NCI-H2029 (cell line): Measurements from ENCODE around the gene IL1RL2.

Experiments used
- DNase-seq: peaks from one replicate; lab custom pipeline; 2025; lab: John Stamatoyannopoulos, UW

The IL1RL2 gene

DNA sequence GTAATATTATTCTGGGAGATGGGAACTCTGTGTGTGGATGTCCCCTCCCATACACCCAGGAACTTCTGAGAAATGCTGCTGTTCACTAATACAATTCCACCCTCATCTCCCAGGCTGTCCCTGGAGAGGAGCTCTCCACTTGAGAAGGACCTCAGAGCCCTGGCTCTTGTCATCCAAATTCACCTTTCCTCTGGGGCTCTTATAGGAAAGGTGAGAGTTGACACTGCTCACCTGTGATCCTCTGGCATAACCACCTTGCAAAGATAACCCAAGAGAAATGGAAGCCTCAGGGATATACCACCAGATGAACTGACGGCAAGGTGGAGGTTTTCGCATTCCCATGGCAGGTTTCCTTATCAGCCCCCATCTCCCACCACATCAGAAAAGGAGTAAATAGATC lies 52.0 kb downstream of the IL1RL2 start:
- DNase-seq: no peak

DNA sequence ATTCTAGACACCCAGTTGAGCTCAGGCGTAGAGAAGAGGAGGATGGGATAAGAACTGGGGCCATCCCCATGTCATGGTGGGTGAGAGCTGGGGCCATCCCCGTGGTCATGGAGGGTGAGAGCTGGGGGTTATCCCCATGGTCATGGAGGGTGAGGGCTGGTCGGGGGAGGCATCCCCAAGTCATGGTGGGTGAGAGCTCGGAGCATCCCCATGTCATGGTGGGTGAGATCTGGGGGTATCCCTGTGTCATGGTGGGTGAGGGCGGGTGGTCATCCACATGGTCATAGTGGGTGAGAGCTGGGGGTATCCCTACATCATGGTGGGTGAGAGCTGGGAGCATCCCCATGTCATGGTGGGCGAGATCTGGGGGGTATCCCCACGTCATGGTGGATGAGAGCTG lies 52.5 kb downstream of the IL1RL2 start:
- DNase-seq: no peak

DNA sequence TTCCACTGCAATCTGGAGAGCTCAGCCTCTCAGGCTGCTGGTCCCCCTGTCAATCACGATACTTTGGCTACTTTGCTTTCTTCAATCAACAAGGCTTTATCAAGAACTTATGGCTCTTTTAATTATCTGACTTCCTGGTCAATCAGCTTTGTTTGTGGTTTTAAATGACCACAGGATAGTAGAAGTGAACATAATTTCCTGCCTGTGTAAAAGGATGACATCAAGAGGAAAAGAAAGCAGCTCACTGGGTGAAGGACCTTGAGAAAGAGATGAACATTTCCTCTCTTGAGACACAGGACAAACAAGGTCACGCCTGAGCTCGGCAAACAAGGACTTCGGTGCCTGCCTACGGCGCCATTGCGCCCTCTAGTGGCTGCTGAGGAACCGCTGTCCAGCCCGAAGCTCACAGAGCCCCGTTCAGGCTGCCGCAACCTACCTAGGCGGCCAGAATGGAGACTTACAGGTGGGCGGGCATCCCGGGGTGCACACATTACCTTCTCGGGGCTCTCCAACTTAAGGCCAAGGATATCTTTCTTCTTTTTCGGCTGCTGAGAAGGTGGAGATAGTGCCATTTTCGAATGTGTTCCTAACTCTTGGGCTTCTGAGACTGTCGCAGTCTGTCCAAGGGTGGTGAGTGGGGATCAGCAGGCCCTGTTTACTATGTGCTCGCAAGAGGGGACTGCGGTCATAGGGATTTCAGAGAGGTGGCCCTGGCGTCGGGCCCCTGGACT lies 54.0 kb downstream of the IL1RL2 start:
- DNase-seq: peak; percentile 84

DNA sequence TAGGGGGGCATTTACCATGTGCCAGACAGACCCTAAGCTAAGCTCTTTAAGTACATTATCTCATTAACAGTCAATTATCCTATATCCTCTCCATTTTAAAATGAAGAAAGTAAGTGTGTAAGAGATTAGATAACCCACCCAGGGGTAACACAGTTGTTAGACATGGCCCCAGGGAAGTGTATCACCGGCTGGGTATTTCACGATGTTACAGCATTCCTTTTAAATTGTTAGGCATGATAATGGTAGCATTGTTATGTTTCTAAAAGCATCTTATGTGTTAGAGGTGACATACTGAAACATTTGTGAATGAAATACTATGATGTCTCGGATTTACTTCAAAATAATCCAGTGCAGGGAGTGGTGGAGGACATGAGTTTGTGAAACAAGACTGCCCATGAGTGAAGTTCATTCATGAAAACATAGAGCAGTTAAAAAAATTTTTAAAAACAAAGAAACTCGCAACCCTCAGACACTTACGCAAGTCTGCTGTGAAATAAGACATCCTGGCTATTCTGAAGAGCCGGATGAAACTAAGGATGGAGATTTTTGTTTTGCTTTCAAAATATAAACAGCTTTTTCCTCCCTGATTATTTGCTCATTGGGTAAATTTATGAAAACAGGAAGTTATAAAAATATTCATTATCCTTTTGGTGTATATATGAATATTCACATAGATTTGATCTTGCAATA lies 54.9 kb downstream of the IL1RL2 start:
- DNase-seq: no peak

DNA sequence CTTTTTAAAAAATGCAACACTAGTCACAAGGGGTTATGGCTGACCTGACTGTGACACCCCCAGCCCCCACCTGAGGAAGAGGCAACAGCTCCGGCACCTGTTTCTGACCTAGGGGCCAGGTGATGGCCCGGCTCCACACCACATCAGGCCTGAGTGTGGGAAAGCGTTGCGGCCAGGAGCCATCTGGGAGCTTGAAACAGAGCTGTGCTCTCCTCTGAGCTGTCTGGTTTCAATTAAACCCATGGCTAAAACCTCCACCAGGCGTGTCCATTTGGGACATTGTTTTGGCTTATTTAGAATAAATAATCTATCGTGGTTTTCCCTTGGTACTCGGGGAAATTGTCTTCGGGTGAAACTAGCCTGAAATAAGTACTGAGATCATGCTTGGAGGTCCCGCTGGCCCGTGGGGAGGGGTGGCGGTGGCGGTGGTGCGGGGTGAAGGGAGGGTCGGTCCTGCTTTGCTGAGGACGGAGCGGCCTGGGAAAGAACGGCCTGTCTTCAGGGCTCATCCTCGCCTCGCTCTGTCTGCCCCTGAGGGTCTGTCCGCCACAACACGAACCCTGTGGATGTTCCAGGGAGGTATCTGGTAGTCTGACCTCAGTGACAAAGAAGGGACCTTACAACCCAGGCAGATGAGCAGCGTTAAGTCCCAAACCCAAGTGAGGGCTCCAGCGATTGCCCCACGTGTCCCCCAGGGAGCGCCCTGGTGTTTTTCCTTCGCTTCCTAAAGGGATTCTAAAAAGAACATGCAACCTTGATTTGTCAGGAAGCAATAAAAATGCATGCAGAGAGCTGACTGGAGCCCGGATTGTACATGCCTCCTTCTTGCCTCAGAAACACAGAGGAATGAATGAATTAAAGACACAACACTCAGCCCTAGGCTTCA lies 58.7 kb downstream of the IL1RL2 start:
- no peak for DNase-seq

DNA sequence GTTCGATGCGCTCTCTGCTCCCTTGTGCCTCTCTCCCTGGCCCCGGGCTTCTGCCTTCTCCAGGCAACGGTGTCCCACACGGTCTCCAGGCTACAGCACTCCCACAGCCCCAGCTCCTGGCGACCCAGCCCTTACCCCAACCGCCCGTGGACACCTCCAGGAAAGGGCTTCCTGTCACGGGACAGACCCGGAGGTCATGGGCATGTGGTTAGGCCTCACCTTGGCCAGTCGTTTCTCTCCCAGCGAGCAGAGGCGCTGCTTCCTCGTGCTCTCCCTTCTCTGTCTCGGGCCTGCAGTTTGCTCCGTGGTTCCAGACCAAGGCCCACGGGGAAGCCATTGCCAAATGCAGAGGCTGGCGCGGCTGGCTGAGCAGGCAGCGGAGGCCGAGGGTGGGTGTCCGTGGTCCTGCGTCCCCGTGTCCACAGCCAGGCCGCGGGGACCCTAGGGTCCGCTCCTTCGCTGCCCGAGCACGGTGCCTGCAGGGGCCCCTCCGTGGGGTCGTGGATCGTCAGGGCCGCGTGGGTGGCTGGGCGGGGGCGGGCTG lies 63.5 kb downstream of the IL1RL2 start:
- DNase-seq: no peak

- DNase-seq: no peak
Measured at GRCh38 chr2:102251042-102251848, 64.4 kb downstream of the IL1RL2 start.

DNA sequence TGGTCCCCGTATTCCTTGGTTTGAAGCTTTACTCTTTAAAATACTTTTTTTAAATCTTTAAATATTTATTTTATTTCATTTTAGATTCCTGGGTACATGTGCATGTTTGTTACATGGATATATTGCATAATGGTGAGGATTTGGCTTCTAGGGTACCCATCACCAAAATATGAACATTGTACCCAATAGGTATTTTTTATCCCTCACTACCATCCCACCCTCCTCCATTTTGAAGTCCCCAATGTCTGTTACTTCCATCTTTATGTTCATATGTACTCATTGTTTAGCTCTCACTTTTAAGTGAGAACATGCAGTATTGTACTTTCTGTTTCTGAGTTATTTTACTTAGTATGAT lies 65.0 kb downstream of the IL1RL2 start:
- no peak for DNase-seq

- no peak for DNase-seq
Measured at GRCh38 chr2:102252236-102252635, 65.4 kb downstream of the IL1RL2 start.

- no peak for DNase-seq
Measured at GRCh38 chr2:102253140-102253752, 66.4 kb downstream of the IL1RL2 start.

DNA sequence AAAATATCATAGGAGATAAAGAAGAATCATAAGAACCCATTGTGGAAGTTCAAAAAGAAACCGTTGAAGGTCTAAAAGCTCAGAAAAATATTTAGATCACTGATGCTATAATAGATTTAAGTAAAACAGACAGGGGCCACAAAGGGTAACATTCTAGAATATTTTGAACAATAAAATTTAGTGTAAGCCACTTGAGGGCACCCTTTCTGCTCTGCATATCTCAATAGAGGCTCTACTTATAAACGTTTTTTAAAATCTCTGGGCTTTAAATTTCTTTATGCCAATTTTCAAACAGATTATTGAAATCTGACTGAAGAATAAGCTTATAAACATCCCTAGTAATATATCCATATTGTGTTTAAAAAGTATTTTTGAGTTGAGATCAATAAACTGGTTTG lies 66.9 kb downstream of the IL1RL2 start:
- DNase-seq: no peak

- DNase-seq: no peak
Measured at GRCh38 chr2:102256276-102256675, 69.5 kb downstream of the IL1RL2 start.

- DNase-seq: no peak
Measured at GRCh38 chr2:102256874-102257462, 70.1 kb downstream of the IL1RL2 start.

DNA sequence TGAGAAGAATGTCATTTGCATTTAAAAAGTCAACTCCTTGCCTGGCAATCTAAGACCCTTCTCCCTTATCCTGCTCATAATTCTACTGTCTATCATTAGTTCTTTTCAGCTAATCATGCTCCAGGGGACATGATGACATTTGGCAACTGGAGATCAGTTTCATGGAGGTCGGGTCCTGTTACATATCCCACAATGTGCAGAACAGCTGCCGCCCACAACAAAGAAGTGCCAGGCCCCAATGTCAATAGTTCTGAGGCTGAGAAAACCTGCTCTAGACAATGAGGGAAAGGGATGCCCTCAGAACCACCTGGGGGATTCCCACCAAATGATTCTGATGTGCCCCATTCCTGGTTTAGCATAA lies 71.2 kb downstream of the IL1RL2 start:
- no peak for DNase-seq

GRCh38 chr2:102258386-102259074 lies 71.7 kb downstream of the IL1RL2 start:
- no peak for DNase-seq

- no peak for DNase-seq
Measured at GRCh38 chr2:102261467-102262135, 74.8 kb downstream of the IL1RL2 start.

DNA sequence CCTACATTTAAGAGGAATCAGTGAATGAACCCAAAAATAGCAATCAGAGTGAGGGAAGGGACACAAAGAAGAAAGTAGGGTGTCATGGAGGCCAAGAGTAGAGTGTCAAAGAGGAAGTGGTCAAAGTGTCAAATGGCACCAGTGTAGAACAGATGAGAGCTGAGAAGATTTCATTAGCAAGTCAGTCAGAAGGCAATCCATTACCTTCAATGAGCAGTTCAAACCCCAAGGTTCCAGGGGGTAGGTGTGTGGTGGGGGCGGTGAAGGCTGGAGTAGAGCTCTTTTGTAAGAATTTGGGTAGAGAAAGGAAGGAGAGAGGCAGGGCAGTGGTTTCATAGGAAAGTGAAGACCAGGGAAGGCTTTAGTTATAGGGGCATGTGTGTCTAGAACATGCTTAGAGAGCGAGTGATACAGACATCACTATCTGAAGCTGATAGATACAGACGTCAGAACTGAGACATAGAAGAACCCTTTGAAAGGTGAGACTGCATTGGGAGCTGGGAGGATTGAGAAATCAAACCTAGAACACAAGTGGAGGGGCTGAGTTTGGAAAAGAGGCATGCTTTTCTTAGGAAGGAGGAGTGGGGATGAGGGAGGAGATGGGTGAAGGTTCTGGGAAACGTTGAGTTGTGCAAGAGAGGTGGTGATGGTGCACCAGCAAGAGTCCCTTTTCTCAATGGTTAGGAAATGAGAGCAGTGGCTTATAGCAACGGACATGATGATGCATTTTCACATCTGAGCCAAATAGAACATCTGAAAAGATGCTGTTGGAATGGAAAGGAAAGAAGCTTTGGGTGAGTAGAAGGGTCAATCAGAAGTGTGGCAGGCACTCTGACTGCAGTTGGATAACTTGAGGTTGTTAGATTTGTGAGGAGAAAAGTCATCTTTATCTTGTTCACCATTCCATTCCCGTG lies 75.7 kb downstream of the IL1RL2 start:
- no peak for DNase-seq

DNA sequence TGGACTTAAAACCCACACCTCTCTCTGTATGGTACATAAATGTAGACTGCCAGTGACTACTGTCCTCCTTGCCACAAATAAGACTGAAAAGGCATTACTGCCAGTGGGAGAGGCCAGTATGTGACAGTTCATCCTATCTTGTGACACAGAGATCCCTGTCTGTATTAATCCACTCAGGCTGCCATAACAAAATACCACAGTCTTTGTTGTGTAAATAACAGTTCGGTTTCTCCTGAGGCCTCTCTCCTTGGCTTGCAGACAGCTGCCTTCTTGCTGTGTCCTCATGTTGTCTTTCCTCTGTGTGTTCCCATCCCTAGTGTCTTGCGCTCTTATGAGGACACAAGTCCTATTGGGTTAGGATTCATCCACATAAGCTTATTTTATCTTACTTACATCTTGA lies 78.1 kb downstream of the IL1RL2 start:
- no peak for DNase-seq

DNA sequence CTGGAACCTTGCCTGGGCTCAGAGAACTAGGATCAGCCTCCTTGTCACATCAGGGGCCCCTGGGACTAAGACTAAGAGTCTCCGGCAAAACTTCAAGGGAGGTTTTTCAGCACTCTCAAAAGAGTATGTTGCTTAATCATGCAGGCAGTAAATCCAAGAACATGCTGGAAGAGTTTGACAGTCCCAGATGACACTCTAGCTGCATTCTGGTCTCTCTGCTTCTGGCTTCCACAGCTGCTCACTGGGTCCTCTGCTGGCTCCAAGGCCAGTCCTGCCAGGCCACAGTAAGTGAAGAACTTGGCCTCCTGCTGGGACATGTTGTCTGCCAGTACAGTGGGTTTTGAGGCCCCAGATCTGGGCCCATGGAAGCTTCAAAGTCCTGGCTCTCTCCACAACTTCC lies 79.4 kb downstream of the IL1RL2 start:
- DNase-seq: no peak
